NCI-H2196 (cell line): ENCODE data around the gene CMIP.
"Not testable (repeated sequence)": the region's sequence is repeated elsewhere in the genome, so short reads cannot be mapped to it uniquely, and the experiment has no call there.

Source experiments
- DNase-seq: peaks from one replicate; lab custom pipeline; 2025; ENCODE audit not compliant: unreplicated experiment; lab: John Stamatoyannopoulos, UW

Gene CMIP

DNA sequence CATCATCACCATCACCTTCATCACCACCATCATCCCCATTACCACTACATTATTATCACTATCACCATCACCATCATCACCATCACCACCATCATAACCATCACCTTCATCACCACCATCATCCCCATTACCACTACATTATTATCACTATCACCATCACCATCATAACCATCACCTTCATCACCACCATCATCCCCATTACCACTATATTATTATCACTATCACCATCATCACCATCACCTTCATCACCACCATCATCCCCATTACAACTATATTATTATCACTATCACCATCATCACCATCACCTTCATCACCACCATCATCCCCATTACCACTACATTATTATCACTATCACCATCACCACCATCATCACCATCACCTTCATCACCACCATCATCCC is 132.7 kb downstream of the CMIP start:
- not testable (repeated sequence) for DNase-seq

DNA sequence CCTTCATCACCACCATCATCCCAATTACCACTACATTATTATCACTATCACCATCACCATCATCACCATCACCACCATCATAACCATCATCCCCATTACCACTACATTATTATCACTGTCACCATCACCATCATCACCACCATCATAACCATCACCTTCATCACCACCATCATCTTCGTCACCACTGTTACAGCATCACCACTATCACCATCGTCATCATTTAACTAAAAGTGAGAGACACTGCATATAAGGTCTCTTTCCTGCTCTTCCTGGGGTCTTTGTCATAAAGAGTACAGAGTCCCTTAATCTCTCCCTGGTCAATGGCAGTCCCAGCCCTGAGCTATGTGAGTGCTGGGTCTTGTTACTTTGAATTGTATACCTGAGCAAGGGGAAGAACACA is 133.5 kb downstream of the CMIP start:
- no peak for DNase-seq

DNA sequence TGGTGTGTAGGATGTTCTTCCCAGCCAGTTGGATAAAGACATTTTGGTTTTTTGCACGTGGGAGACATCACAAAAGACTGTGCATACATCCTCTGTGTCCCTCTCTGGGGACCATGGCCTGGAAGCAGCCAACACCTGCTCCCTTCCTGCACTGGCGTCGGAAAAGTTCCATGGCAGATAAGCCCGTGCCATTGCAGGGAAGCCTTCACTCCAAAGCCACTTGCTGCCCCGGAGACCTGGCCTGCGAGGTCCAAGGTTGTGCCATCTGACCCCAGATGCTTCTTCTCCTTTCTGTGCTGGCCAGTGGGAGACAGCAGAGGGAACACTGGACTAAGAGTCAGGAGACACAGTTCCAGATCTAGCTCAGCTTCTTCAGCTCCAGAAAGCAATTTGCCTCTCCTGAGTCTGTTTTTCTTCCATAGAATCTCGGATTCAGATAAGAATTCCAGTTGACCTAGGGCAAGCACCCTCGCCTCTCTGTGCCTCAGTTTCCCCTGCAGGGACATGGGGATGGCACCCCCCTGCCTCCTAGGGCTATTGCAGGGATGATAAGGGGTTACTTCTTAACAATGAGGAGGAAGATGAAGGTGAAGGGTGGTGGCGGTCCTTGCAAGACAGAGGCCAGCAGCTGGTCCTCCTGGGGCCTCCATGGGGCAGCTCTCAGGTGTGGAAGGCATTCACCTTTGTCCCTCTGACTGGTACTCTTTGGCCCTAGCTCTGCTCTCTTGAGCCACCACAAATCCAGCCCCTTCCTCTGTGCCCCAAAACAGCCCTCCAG is 134.2 kb downstream of the CMIP start:
- no peak for DNase-seq

DNA sequence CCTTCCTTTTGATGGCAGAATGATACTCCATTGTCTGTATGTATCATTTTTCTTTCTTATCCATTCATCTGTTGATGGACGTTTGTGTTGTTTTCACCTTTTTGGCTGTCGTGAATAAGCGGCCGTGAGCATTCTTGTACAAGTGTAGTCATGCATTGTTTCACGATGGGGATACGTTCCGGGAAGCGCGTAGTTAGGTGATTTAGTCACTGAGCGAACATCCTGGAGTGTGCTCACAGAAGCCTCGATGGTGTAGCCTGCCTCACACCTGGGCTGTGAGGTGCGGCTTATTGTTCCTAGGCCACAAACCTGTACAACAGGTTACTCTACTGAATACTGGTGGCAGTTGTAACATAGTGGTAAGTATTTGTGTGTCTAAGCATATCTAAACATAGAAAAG is 136.5 kb downstream of the CMIP start:
- no peak for DNase-seq

- no peak for DNase-seq
Observed at GRCh38 chr16:81582655-81583441, 138.2 kb downstream of the CMIP start.

DNA sequence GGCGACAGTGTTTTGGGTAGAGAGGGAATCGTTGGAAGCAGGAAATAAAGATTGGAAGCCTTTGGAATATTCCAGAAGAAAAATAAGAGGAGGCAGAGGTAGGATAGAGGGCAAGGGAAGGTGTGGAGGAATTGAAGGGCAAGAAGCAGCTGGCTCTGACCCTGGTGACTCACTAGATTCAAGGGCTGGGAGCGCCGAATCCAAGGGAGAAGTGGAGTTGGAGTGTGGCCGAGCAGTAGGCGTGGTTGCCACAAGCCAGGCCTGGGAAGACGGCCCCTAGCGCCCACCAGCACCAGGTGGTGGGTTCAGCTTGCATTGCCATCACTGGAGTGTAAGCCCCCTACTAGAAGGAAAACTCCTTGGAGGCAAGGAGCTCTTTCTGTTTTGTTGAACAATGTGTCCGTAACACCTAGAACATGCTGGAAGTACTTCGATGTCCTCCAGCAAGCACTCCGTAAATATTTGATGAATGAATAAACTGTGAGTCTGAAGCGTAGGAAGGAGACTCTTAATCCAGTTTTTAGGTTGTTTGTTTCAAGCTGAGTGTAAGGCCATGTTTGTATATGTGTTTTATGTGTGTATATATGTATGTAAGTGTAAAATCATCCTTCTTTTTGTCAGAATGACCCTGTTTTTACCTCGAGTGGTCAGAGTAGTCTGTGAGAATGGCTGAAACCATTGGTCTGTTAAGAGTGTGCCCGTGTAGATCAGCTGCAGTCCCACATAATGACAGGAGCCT is 139.5 kb downstream of the CMIP start:
- no peak for DNase-seq

DNA sequence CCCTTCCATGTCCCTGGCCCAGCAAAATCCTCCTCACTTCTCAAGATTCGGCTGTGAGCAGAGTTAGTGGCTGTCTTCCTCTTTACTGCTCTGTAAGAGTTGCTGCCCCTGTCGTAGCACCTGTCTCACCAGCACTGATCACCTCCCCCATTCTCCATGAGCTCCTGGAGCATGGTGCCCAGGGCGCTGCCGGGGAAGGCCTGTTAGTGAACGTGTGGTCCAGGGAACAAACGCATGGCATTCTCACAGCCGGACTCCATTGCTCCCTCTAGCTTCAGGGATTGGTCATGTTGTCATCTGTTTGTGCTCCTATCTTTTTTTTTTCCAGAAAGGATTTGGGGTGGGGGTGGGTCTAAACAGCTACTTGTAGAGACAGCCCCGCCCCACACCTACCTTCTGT is 141.2 kb downstream of the CMIP start:
- DNase-seq, result no peak

DNA sequence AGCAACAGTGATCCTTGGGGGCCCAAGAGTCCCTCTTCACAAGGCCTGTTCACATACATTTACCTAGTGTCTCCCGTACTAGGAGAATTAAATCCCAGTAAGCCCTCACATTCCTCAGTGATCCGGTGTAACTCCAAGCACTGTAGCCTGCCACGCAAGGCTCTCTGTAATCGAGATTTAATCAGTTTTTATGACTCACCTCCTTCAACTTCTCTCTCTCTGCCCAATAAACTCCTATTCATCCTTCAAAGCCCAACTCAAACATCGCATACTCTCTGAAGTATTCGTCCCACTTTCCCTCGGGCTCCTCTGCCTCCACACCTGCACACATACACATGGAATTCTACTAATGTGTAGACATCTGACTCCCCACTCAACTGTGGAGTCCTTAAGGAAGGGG is 141.8 kb downstream of the CMIP start:
- DNase-seq, result no peak

DNA sequence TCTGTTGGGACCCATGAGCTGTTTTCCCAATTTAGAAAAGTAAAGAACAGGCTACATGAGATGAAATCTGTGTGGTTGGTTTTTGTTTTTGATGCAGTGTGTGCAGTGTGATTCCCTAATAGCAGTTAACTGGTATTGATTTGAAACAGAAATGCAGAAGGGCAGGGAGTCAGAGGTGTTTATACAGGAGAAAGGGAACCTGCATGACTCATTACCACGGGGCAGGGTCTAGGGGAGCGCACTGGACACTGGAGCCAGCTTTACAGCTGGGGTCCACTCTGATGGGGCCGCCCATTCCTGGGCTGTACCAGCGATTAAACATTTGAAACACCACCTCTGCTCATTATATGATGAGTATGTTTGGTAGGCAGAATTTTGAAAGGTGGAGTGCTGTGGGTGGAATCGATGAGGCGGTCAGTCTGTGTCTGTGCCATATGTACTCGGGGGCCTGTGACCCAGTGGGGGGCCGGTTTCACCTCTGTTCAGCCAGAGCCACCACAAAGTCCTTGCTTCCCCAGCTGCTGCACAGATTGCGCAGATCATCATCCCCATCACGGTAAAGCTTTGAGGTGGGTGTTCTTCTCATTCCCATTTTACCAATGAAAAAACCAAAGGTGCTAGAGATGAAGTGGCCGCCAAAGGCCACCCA is 142.5 kb downstream of the CMIP start:
- DNase-seq, result no peak

DNA sequence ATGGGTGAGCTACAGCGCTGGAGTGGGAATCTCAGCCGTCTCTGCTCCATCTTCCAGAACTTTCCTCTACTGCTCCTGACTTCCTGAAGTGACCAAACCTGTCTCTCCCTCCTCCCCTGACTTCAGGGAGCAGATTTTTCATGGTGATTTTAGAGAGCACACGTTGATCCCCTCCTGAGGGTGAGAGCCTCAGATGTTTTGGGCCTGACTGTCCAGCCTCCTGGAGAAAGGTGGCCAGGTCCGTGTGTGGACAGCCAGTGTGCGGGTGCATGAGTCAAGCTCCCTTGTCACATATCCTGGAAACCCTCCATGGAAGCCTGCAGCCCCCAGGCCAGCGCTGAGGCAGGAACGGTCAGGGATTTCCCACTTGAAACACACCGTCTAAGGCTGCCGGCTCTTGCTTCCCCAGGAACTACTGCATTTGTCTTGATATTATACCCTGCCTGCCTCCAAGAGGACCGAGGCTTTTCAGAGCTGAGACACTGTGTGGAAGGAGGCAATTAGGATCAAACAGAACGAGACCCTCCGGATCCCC is 143.1 kb downstream of the CMIP start:
- no peak for DNase-seq

DNA sequence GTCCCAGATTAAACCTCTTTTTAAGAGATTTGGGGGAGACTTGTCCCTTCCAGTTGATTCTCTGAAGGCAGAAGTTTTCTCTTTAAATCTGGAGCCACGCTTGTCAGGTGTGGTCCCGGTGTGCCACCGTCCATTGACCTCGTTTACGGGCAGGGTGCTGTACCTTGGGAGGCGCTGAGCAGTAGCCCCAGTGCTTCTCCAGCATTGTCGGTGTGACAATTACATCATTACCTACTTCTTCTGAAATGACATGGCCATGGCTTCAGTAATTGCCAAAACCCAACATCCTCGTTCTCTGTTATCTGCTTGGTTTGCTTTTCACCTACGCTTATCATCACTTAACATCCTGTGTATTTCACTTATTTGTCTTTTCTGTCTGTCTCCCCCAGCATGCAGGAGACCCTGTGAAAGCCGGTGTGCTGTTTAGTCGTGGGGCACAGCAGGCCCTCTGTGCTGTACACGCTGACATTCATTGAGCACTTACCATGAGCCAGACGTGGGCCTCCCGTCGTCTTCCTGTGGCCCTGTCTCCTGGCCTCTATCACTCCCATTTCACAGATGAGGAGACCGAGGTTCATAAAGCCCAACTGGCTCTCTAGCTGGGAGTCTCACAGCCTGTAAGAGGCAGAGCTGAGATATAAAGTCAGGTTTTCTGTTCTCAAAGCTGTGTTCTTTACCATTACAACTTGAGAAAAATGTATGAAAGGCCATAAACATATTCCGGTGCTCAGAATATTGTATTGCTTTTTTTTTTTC is 143.9 kb downstream of the CMIP start:
- no peak for DNase-seq

GRCh38 chr16:81589975-81590650 is 145.5 kb downstream of the CMIP start:
- DNase-seq, result no peak

- DNase-seq, result no peak
Observed at GRCh38 chr16:81590714-81591544, 146.3 kb downstream of the CMIP start.

- DNase-seq, result no peak
Observed at GRCh38 chr16:81591545-81591870, 146.9 kb downstream of the CMIP start.

DNA sequence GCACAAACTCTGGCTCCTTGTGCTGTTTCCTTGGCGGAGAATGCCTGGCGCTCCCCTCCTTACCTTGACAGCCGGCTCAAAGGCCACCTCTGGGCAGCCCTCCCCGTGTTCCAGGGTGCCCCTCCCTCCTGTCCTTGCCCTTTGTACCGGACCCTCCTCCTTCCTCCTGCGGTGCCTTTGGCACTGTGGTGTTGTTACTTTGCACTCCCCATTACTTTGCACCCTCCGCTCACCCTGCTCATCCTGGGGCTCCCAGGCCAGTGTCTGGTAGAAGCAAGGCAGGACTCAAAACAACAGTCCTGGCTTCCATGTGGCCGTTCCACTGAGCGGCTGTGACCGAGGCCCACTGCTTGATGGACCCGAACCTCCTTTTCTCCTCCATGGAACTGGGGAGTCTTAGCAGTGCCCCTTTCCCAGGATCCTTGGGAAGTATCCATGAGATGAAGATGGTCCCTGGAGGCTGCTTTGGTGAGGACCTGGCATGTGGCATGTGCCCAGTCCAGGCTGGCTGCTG is 147.8 kb downstream of the CMIP start:
- DNase-seq, result no peak

- DNase-seq, result no peak
Observed at GRCh38 chr16:81593481-81593880, 148.9 kb downstream of the CMIP start.

DNA sequence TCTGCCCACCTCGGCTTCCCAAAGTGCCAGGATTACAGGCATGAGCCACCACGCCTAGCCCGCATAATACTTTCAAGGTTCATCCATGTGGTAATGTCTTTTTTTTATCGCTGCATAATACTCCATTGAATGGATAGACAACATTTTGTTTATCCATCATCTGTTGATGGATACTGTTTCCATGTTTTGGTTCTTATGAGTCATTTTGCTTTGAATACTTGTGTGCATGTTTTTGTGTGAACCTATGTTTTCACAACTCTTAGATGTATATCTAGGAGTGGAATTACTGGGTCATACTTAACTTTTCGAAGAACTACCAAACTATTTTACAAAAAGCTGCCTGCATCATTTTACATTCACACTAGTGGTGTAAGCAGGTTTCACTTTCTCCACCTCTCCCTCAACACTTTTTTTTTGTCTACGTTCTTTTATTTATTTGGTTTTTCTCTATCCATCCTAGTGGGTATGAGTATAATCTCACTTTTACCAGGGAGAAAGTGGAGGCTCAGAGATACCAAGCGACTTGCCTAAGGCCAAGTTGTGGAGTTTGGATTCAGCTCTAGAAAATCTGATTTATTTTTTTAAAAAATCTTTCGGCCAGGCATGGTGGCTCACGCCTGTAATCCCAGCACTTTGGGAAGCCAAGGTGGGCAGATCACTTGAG is 151.2 kb downstream of the CMIP start:
- DNase-seq, result no peak

GRCh38 chr16:81597079-81597658 is 152.6 kb downstream of the CMIP start:
- no peak for DNase-seq
